ENCODE data around the gene AXL. TPM values are rescaled to one million over a fixed set of nuclear protein-coding genes. Genes with fewer than 3 reads are reported as not detected.
A peak's percentile ranks its signal among the peaks of the same experiment; 100 is the strongest.

The AXL gene
- total and polyA plus RNA-seq, 9 donors, result 18.1 to 67.7 (median 35.7) TPM

- H3K27me3 ChIP-seq, result no peaks in the 10 kb centered on the region
- no peaks in the 10 kb centered on the region for H3K36me3 ChIP-seq
- intact Hi-C loops (cut with DNase I), result loop anchor here in 1 of 4 donors (5.0 kb wide), 1 partner anchor 36 kb away; the partner anchor contains the start of gene AXL
- WGBS, 3 donors, result 93 to 98% (median 94%) methylated on average over 6 of the region's 6 CpGs
- no peaks in the 10 kb centered on the region for H3K9me3 ChIP-seq
- no peak overlapping the region for H3K27ac ChIP-seq
- H3K4me3 ChIP-seq, result no peak overlapping the region
- no peaks in the 10 kb centered on the region for H3K4me1 ChIP-seq (ENCODE audit: insufficient read depth)
- no peak for TF ChIP-seq EP300 (IDR thresholded peaks at IDR 0.05)
- no peak for TF ChIP-seq POLR2A (IDR thresholded peaks at IDR 0.05)
- no peak for TF ChIP-seq CTCF (IDR thresholded peaks at IDR 0.05)
- DNase-seq, result no peak
Observed at GRCh38 chr19:41253660-41254059, 34.6 kb downstream of the AXL start.

GRCh38 chr19:41255171-41255570 is 36.1 kb downstream of the AXL start:
- intact Hi-C loops (cut with DNase I), result loop anchor here in 1 of 4 donors (5.0 kb wide), 1 partner anchor 48 kb away; no protein-coding TSS in a partner anchor
- no peak overlapping the region for H3K4me3 ChIP-seq
- H3K36me3 ChIP-seq, result no peaks in the 10 kb centered on the region
- no peaks in the 10 kb centered on the region for H3K27me3 ChIP-seq
- H3K9me3 ChIP-seq, result no peaks in the 10 kb centered on the region
- TF ChIP-seq EP300 (IDR thresholded peaks at IDR 0.05), result no peak
- no peak for TF ChIP-seq POLR2A (IDR thresholded peaks at IDR 0.05)
- no peak for TF ChIP-seq CTCF (IDR thresholded peaks at IDR 0.05)
- no peak for DNase-seq
- H3K27ac ChIP-seq, result no peak overlapping the region
- no peaks in the 10 kb centered on the region for H3K4me1 ChIP-seq (ENCODE audit: insufficient read depth)

GRCh38 chr19:41261474-41262190 is 42.6 kb downstream of the AXL start:
- H3K4me1 ChIP-seq (ENCODE audit: insufficient read depth), result peaks cover 3% of the 10 kb centered on the region
- WGBS, 3 donors, result 58 to 59% (median 58%) methylated on average over 10 of the region's 10 CpGs
- TF ChIP-seq POLR2A (IDR thresholded peaks at IDR 0.05) (no peak), EP300 (IDR thresholded peaks at IDR 0.05) (no peak), CTCF (IDR thresholded peaks at IDR 0.05) (no peak)
- intact Hi-C loops (cut with DNase I), result loop anchor here in 3 of 4 donors (1.0 to 10.0 kb wide), 4 partner anchors 46 to 57 kb away; no protein-coding TSS in a partner anchor
- no peaks in the 10 kb centered on the region for H3K9me3 ChIP-seq
- DNase-seq, result peak in 2 of 5 donors; percentile 22 to 41
- H3K27ac ChIP-seq, result peak overlapping the region; percentile 46 to 94
- no peaks in the 10 kb centered on the region for H3K27me3 ChIP-seq
- H3K4me3 ChIP-seq, result peak overlapping the region; percentile 84
- no peaks in the 10 kb centered on the region for H3K36me3 ChIP-seq

DNA sequence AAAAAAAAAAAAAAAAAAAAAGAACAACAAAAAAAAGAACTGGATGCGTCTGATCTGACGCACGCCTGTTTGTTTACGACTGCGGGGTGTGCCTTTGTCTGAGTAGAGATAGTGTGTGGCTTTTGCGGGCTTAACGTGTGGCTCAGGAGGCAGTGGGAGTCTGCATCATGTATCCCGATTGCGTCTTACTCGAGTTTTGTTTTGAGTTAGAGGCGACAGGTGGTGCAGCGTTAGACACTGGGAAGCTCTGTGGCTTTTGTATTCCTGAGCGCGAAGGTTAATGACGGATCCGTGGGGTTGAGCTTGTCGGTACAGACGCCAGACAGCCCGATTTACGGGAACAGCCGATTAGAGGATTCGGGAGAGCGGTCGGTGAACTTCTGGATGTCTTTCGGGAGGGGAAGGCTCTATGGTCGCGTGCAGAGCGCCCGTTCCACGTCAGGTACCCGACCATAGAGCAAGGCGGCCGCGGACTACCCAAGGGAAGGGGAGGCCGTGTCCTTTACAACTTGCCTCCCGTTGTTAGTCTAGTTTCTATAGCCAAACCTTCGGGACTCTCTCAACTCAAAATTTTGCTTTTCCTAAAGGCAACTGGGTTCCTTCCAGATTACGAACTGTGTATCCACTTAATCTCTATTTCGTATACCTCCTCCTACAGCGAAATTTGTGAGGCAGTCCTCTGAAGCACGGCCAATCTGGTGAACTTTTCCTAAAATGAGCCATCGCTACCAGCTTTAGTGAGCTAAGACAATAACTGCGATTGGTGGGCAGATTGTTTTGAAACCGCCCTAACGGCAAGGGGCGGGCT is 44.2 kb downstream of the AXL start:
- 0 to 1% (median 0%) methylated on average over 46 of the region's 46 CpGs for WGBS, 3 donors
- Histone ChIP-seq H3K4me3 (peak overlapping the region; percentile 84), H3K27me3 (no peaks in the 10 kb centered on the region), H3K9me3 (no peaks in the 10 kb centered on the region), H3K36me3 (no peaks in the 10 kb centered on the region), H3K27ac (peak overlapping the region; percentile 94 to 95), H3K4me1 (ENCODE audit: insufficient read depth) (peaks cover 3% of the 10 kb centered on the region)
- intact Hi-C loops (cut with DNase I), result loop anchor here in 2 of 4 donors (5.0 to 10.0 kb wide), 3 partner anchors 44 to 58 kb away; no protein-coding TSS in a partner anchor
- peak; percentile 84 for TF ChIP-seq POLR2A (IDR thresholded peaks at IDR 0.05)
- TF ChIP-seq CTCF (IDR thresholded peaks at IDR 0.05), result no peak
- peak; percentile 67 to 84 (median 73) for DNase-seq
